Liver (tissue), 9 donors: ENCODE data around the gene CCNC. TPM values are rescaled to one million over a fixed set of nuclear protein-coding genes. Genes with fewer than 3 reads are reported as not detected.

ENCODE experiments used
- DNase-seq: peaks from one replicate; pipeline ENCODE4 v3.0.0-alpha.2; 2017; ENCODE audit warnings: low spot score
- H3K27ac ChIP-seq, 2 donors: one replicate each; pipeline ENCODE4 v1.7.0; 2013; ENCODE audit warnings: inconsistent platforms in 2 of 2, low read length in 2 of 2, control low read depth in 1 of 2, low read depth in 1 of 2, mild to moderate bottlenecking in 1 of 2
- H3K27me3 ChIP-seq, 4 donors: one replicate each; pipeline versions ENCODE4 v1.6.1 to v1.7.0; 2013; ENCODE audit warnings: low read length in 3 of 4, inconsistent platforms in 1 of 4, mild to moderate bottlenecking in 1 of 4, moderate library complexity in 1 of 4; ENCODE audit not compliant: control insufficient read depth in 4 of 4, insufficient read depth in 4 of 4
- H3K36me3 ChIP-seq, 4 donors: one replicate each; pipeline versions ENCODE4 v1.6.1 to v1.7.0; 2013; ENCODE audit warnings: low read length in 3 of 4, mild to moderate bottlenecking in 3 of 4, low read depth in 1 of 4, moderate library complexity in 1 of 4; ENCODE audit not compliant: control insufficient read depth in 4 of 4, insufficient read depth in 3 of 4
- H3K4me1 ChIP-seq, 4 donors: one replicate each; pipeline versions ENCODE4 v1.6.1 to v1.7.0; 2013; ENCODE audit warnings: low read length in 3 of 4, mild to moderate bottlenecking in 3 of 4, moderate library complexity in 1 of 4; ENCODE audit not compliant: control insufficient read depth in 4 of 4, insufficient read depth in 4 of 4
- H3K4me3 ChIP-seq, 3 donors: one replicate each; pipeline versions ENCODE4 v1.6.1 to v1.7.0; 2013; ENCODE audit warnings: low read length in 3 of 3, control low read depth in 1 of 3, low read depth in 1 of 3, mild to moderate bottlenecking in 1 of 3
- H3K9ac ChIP-seq, 2 donors: one replicate each; pipeline ENCODE4 v1.7.0; 2013; ENCODE audit warnings: low read length in 2 of 2, mild to moderate bottlenecking in 2 of 2, moderate library complexity in 2 of 2, control low read depth in 1 of 2, low read depth in 1 of 2
- H3K9me3 ChIP-seq, 4 donors: one replicate each; pipeline versions ENCODE4 v1.6.1 to v1.7.0; 2013; ENCODE audit warnings: low read length in 3 of 4; ENCODE audit not compliant: control insufficient read depth in 4 of 4
- EGR1 ChIP-seq, 2 donors: IDR thresholded peaks; 2 replicates each; pipeline ENCODE4 v1.6.1; 2016 to 2018; ENCODE audit warnings: antibody characterized with exemption in 2 of 2, low read depth in 2 of 2
- FOXA1 ChIP-seq: IDR thresholded peaks from 2 replicates; pipeline ENCODE4 v1.6.1; 2016; ENCODE audit warnings: antibody characterized with exemption
- FOXA2 ChIP-seq: IDR thresholded peaks from 2 replicates; pipeline ENCODE4 v1.6.1; 2016; ENCODE audit warnings: antibody characterized with exemption
- GABPA ChIP-seq, 2 donors: IDR thresholded peaks in 1 of 2; conservative IDR thresholded peaks in 1 of 2; 2 replicates each; pipeline ENCODE4 v1.6.1; 2016; ENCODE audit warnings: antibody characterized with exemption in 2 of 2, mild to moderate bottlenecking in 1 of 2, moderate library complexity in 1 of 2
- HNF4A ChIP-seq, 2 donors: conservative IDR thresholded peaks; 2 replicates each; pipeline ENCODE4 v1.6.1; 2016; ENCODE audit warnings: antibody characterized with exemption in 2 of 2, mild to moderate bottlenecking in 2 of 2
- HNF4G ChIP-seq: IDR thresholded peaks from 2 replicates; pipeline ENCODE4 v1.6.1; 2016; ENCODE audit warnings: antibody characterized with exemption
- JUND ChIP-seq, 2 donors: IDR thresholded peaks; 2 replicates each; pipeline ENCODE4 v1.6.1; 2016; ENCODE audit warnings: antibody characterized with exemption in 2 of 2
- RAD21 ChIP-seq, 2 donors: IDR thresholded peaks; 2 replicates each; pipeline ENCODE4 v1.6.1; 2016; ENCODE audit warnings: antibody characterized with exemption in 2 of 2, mild to moderate bottlenecking in 2 of 2
- RXRA ChIP-seq, 2 donors: IDR thresholded peaks; 2 replicates each; pipeline ENCODE4 v1.6.1; 2017 to 2018; ENCODE audit warnings: antibody characterized with exemption in 2 of 2, mild to moderate bottlenecking in 1 of 2
- SP1 ChIP-seq: IDR thresholded peaks from 2 replicates; pipeline ENCODE4 v1.6.1; 2018; ENCODE audit warnings: antibody characterized with exemption, mild to moderate bottlenecking
- TAF1 ChIP-seq: conservative IDR thresholded peaks from 2 replicates; pipeline ENCODE4 v1.6.1; 2016; ENCODE audit warnings: antibody characterized with exemption, mild to moderate bottlenecking
- YY1 ChIP-seq: IDR thresholded peaks from 2 replicates; pipeline ENCODE4 v1.6.1; 2016; ENCODE audit warnings: antibody characterized with exemption, mild to moderate bottlenecking
- WGBS: extraction: QIAGEN DNeasy Blood & Tissue Kit; methylation state at CpG from one replicate; pipeline ENCODE4 v1.1.7; 2013; 5-methylcytosine and 5-hydroxymethylcytosine counted together
- polyA plus RNA-seq, 2 donors: library from polyadenylated mRNA; stranded (reverse) in 1 of 2; unstranded in 1 of 2; fragments of 200-250 nt in 1 of 2; fragments of >200 nt in 1 of 2; fragmentation: Nextera tagmentation in 1 of 2; extraction: Ambion mirVana in 1 of 2; gene quantifications; one replicate each; pipeline versions ENCODE4 v1.2.1 to v1.2.3, GENCODE V29; 2013 to 2015
- total RNA-seq, 2 donors: library from RNA; depleted of rRNA; stranded (reverse); fragments of >200 nt; gene quantifications; one replicate each; pipeline ENCODE4 v1.2.3, GENCODE V29; 2014
- TF ChIP-seq, protein P1 (sequence below): IDR thresholded peaks from 2 replicates; pipeline ENCODE4 v1.6.1; 2016; ENCODE audit warnings: antibody characterized with exemption
- TF ChIP-seq, protein P2 (sequence below): IDR thresholded peaks from 2 replicates; pipeline ENCODE4 v1.6.1; 2016; ENCODE audit warnings: antibody characterized with exemption
- TF ChIP-seq, protein P3 (sequence below): fragments of 150-350 bp; IDR thresholded peaks from 2 replicates; pipeline ENCODE4 v1.5.1; 2017; ENCODE audit warnings: improper control_type of control experiment, low read depth, low read length; ENCODE audit not compliant: missing input control
- TF ChIP-seq, protein P4 (sequence below): IDR thresholded peaks from 2 replicates; pipeline ENCODE4 v1.6.1; 2016; ENCODE audit warnings: antibody characterized with exemption, mild to moderate bottlenecking
- donor health status: healthy.
- donor health status: healthy.
- donor health status: healthy.
- donor health status: healthy.
- donor health status: healthy.

The CCNC gene
- total and polyA plus RNA-seq, 4 donors = 32.9 to 80.7 (median 47.8) TPM

DNA sequence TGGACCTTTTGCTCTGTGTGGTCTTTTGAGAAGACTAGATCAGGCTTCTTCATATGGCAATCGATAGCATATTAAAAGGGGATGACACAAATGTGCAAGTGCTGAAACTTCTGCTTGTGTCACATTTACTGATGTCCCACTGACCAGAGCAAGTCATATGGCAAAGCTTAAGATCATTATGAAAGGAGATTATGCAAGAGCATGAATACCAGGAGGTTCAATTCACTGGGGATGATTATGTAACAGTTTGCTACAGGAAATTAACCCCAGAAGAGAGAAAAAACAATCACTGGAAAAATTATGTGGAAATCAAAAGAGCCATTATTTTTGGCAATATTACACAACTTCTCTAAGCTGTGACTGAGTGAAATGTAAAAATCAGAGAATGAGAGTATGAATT, 24.4 kb upstream of the CCNC start:
- TF ChIP-seq JUND (IDR thresholded peaks at IDR 0.05) (no peak), FOXA2 (no peak), HNF4G (no peak), FOXA1 (no peak), TAF1 (no peak), HNF4A (conservative IDR thresholded peaks at IDR 0.05) (no peak), EGR1 (IDR thresholded peaks at IDR 0.05; ENCODE audit: low read depth in 2 of 2) (no peak), GABPA (IDR thresholded peaks at IDR 0.05 in 1 of 2, conservative IDR thresholded peaks at IDR 0.05 in 1 of 2) (no peak), SP1 (no peak), YY1 (no peak), RXRA (IDR thresholded peaks at IDR 0.05) (no peak), RAD21 (IDR thresholded peaks at IDR 0.05) (no peak)
- TF ChIP-seq, protein P1, sequence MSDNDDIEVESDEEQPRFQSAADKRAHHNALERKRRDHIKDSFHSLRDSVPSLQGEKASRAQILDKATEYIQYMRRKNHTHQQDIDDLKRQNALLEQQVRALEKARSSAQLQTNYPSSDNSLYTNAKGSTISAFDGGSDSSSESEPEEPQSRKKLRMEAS = no peak
- TF ChIP-seq, protein P2, sequence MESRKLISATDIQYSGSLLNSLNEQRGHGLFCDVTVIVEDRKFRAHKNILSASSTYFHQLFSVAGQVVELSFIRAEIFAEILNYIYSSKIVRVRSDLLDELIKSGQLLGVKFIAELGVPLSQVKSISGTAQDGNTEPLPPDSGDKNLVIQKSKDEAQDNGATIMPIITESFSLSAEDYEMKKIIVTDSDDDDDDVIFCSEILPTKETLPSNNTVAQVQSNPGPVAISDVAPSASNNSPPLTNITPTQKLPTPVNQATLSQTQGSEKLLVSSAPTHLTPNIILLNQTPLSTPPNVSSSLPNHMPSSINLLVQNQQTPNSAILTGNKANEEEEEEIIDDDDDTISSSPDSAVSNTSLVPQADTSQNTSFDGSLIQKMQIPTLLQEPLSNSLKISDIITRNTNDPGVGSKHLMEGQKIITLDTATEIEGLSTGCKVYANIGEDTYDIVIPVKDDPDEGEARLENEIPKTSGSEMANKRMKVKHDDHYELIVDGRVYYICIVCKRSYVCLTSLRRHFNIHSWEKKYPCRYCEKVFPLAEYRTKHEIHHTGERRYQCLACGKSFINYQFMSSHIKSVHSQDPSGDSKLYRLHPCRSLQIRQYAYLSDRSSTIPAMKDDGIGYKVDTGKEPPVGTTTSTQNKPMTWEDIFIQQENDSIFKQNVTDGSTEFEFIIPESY = no peak
- TF ChIP-seq, protein P3, sequence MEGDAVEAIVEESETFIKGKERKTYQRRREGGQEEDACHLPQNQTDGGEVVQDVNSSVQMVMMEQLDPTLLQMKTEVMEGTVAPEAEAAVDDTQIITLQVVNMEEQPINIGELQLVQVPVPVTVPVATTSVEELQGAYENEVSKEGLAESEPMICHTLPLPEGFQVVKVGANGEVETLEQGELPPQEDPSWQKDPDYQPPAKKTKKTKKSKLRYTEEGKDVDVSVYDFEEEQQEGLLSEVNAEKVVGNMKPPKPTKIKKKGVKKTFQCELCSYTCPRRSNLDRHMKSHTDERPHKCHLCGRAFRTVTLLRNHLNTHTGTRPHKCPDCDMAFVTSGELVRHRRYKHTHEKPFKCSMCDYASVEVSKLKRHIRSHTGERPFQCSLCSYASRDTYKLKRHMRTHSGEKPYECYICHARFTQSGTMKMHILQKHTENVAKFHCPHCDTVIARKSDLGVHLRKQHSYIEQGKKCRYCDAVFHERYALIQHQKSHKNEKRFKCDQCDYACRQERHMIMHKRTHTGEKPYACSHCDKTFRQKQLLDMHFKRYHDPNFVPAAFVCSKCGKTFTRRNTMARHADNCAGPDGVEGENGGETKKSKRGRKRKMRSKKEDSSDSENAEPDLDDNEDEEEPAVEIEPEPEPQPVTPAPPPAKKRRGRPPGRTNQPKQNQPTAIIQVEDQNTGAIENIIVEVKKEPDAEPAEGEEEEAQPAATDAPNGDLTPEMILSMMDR = no peak
- TF ChIP-seq, protein P4, sequence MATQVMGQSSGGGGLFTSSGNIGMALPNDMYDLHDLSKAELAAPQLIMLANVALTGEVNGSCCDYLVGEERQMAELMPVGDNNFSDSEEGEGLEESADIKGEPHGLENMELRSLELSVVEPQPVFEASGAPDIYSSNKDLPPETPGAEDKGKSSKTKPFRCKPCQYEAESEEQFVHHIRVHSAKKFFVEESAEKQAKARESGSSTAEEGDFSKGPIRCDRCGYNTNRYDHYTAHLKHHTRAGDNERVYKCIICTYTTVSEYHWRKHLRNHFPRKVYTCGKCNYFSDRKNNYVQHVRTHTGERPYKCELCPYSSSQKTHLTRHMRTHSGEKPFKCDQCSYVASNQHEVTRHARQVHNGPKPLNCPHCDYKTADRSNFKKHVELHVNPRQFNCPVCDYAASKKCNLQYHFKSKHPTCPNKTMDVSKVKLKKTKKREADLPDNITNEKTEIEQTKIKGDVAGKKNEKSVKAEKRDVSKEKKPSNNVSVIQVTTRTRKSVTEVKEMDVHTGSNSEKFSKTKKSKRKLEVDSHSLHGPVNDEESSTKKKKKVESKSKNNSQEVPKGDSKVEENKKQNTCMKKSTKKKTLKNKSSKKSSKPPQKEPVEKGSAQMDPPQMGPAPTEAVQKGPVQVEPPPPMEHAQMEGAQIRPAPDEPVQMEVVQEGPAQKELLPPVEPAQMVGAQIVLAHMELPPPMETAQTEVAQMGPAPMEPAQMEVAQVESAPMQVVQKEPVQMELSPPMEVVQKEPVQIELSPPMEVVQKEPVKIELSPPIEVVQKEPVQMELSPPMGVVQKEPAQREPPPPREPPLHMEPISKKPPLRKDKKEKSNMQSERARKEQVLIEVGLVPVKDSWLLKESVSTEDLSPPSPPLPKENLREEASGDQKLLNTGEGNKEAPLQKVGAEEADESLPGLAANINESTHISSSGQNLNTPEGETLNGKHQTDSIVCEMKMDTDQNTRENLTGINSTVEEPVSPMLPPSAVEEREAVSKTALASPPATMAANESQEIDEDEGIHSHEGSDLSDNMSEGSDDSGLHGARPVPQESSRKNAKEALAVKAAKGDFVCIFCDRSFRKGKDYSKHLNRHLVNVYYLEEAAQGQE = no peak
- peaks cover 3 to 28% (median 17%) of the 10 kb centered on the region in 4 donors for H3K27me3 ChIP-seq
- H3K9ac ChIP-seq = no peak overlapping the region
- DNase-seq = no peak
- no peaks in the 10 kb centered on the region for H3K36me3 ChIP-seq
- WGBS = 27% methylated on average over 1 of the region's 1 CpG
- peaks cover 0 to 22% (median 13%) of the 10 kb centered on the region in 4 donors for H3K4me1 ChIP-seq
- H3K4me3 ChIP-seq = no peak overlapping the region
- H3K27ac ChIP-seq = no peak overlapping the region
- H3K9me3 ChIP-seq = peaks cover 1 to 8% (median 5%) of the 10 kb centered on the region in 4 donors
